ENCODE results near the gene VAV3.

Gene VAV3

GRCh38 chr1:107551456-107551855 lies 413.5 kb downstream of the VAV3 start:
- WGBS, 2 donors (ENCODE audit: extremely low coverage in 2 of 2, insufficient read length in 2 of 2, insufficient replicate concordance in 1 of 2), result no CpG with 5 or more reads among the region's 1 CpG
- H3K9ac ChIP-seq (ENCODE audit: low read depth, low read length, poor library complexity), result no peak overlapping the region
- no peaks in the 10 kb centered on the region for H3K79me1 ChIP-seq (ENCODE audit: low read depth, low read length)
- H3K4me1 ChIP-seq (ENCODE audit: control insufficient read depth in 2 of 2, insufficient read depth in 1 of 2, low read depth in 1 of 2, low read length in 2 of 2), result no peaks in the 10 kb centered on the region
- H3K9me3 ChIP-seq (replicated peaks in 1 of 2; ENCODE audit: control insufficient read depth in 2 of 2, insufficient read depth in 1 of 2, low read depth in 1 of 2, low read length in 2 of 2), result no peaks in the 10 kb centered on the region
- no peak overlapping the region for H4K8ac ChIP-seq (ENCODE audit: low read depth, low read length)
- no peak for DNase-seq (ENCODE audit: low spot score)
- no peak overlapping the region for H2BK12ac ChIP-seq (ENCODE audit: low read length)
- no peaks in the 10 kb centered on the region for H3K27me3 ChIP-seq (ENCODE audit: control insufficient read depth in 3 of 3, insufficient read depth in 3 of 3, low read depth in 1 of 3, low read length in 3 of 3)
- H3K27ac ChIP-seq (replicated peaks; ENCODE audit: low read length), result no peak overlapping the region
- H3K18ac ChIP-seq (ENCODE audit: low read length), result no peak overlapping the region
- no peak overlapping the region for H2BK5ac ChIP-seq (ENCODE audit: low read length)
- H2AFZ ChIP-seq (ENCODE audit: low read length), result no peak overlapping the region
- no peak overlapping the region for H3K4ac ChIP-seq (ENCODE audit: low read length)
- no peak overlapping the region for H3K4me3 ChIP-seq (ENCODE audit: low read length in 2 of 2)
- H3K14ac ChIP-seq (ENCODE audit: low read length), result no peak overlapping the region
- no peaks in the 10 kb centered on the region for H3K36me3 ChIP-seq (replicated peaks in 1 of 2; ENCODE audit: control insufficient read depth in 2 of 2, insufficient read depth in 2 of 2, low read length in 2 of 2)
- no peak overlapping the region for H4K91ac ChIP-seq (ENCODE audit: low read depth, low read length, poor library complexity)
- no peak overlapping the region for H2BK120ac ChIP-seq (ENCODE audit: low read depth, low read length)
- no peak overlapping the region for H2BK15ac ChIP-seq (ENCODE audit: low read length)
- H3K23ac ChIP-seq (ENCODE audit: low read depth, low read length, poor library complexity), result no peak overlapping the region
- no peak overlapping the region for H3K4me2 ChIP-seq (ENCODE audit: insufficient read depth, low read length, poor library complexity, severe bottlenecking)
- no peak overlapping the region for H2AK5ac ChIP-seq (ENCODE audit: low read depth, low read length)

- no peak overlapping the region for H4K91ac ChIP-seq (ENCODE audit: low read depth, low read length, poor library complexity)
- H3K18ac ChIP-seq (ENCODE audit: low read length), result no peak overlapping the region
- no peak overlapping the region for H3K23ac ChIP-seq (ENCODE audit: low read depth, low read length, poor library complexity)
- no peak overlapping the region for H2BK15ac ChIP-seq (ENCODE audit: low read length)
- no peaks in the 10 kb centered on the region for H3K27me3 ChIP-seq (ENCODE audit: control insufficient read depth in 3 of 3, insufficient read depth in 3 of 3, low read depth in 1 of 3, low read length in 3 of 3)
- H2AFZ ChIP-seq (ENCODE audit: low read length), result no peak overlapping the region
- no peak overlapping the region for H3K27ac ChIP-seq (replicated peaks; ENCODE audit: low read length)
- no peak overlapping the region for H2AK5ac ChIP-seq (ENCODE audit: low read depth, low read length)
- no CpG with 5 or more reads among the region's 5 CpGs for WGBS, 2 donors (ENCODE audit: extremely low coverage in 2 of 2, insufficient read length in 2 of 2, insufficient replicate concordance in 1 of 2)
- no peaks in the 10 kb centered on the region for H3K79me1 ChIP-seq (ENCODE audit: low read depth, low read length)
- H3K4ac ChIP-seq (ENCODE audit: low read length), result no peak overlapping the region
- H3K14ac ChIP-seq (ENCODE audit: low read length), result no peak overlapping the region
- no peak overlapping the region for H3K4me3 ChIP-seq (ENCODE audit: low read length in 2 of 2)
- no peak overlapping the region for H3K9ac ChIP-seq (ENCODE audit: low read depth, low read length, poor library complexity)
- no peak overlapping the region for H4K8ac ChIP-seq (ENCODE audit: low read depth, low read length)
- H2BK5ac ChIP-seq (ENCODE audit: low read length), result no peak overlapping the region
- no peaks in the 10 kb centered on the region for H3K4me1 ChIP-seq (ENCODE audit: control insufficient read depth in 2 of 2, insufficient read depth in 1 of 2, low read depth in 1 of 2, low read length in 2 of 2)
- no peak overlapping the region for H2BK120ac ChIP-seq (ENCODE audit: low read depth, low read length)
- H3K36me3 ChIP-seq (replicated peaks in 1 of 2; ENCODE audit: control insufficient read depth in 2 of 2, insufficient read depth in 2 of 2, low read length in 2 of 2), result no peaks in the 10 kb centered on the region
- H2BK12ac ChIP-seq (ENCODE audit: low read length), result no peak overlapping the region
- DNase-seq (ENCODE audit: low spot score), result no peak
- no peak overlapping the region for H3K4me2 ChIP-seq (ENCODE audit: insufficient read depth, low read length, poor library complexity, severe bottlenecking)
- no peaks in the 10 kb centered on the region for H3K9me3 ChIP-seq (replicated peaks in 1 of 2; ENCODE audit: control insufficient read depth in 2 of 2, insufficient read depth in 1 of 2, low read depth in 1 of 2, low read length in 2 of 2)
Measured at GRCh38 chr1:107550358-107550757, 414.6 kb downstream of the VAV3 start.

GRCh38 chr1:107549152-107549810 lies 415.7 kb downstream of the VAV3 start:
- Histone ChIP-seq H3K9ac (ENCODE audit: low read depth, low read length, poor library complexity) (no peak overlapping the region), H3K23ac (ENCODE audit: low read depth, low read length, poor library complexity) (no peak overlapping the region), H3K4me3 (ENCODE audit: low read length in 2 of 2) (no peak overlapping the region), H4K8ac (ENCODE audit: low read depth, low read length) (no peak overlapping the region), H3K18ac (ENCODE audit: low read length) (no peak overlapping the region), H3K4ac (ENCODE audit: low read length) (no peak overlapping the region), H2AFZ (ENCODE audit: low read length) (no peak overlapping the region), H4K91ac (ENCODE audit: low read depth, low read length, poor library complexity) (no peak overlapping the region), H3K27me3 (ENCODE audit: control insufficient read depth in 3 of 3, insufficient read depth in 3 of 3, low read depth in 1 of 3, low read length in 3 of 3) (no peaks in the 10 kb centered on the region), H3K36me3 (replicated peaks in 1 of 2; ENCODE audit: control insufficient read depth in 2 of 2, insufficient read depth in 2 of 2, low read length in 2 of 2) (no peaks in the 10 kb centered on the region), H2BK15ac (ENCODE audit: low read length) (no peak overlapping the region), H3K4me2 (ENCODE audit: insufficient read depth, low read length, poor library complexity, severe bottlenecking) (no peak overlapping the region), H2BK5ac (ENCODE audit: low read length) (no peak overlapping the region), H3K9me3 (replicated peaks in 1 of 2; ENCODE audit: control insufficient read depth in 2 of 2, insufficient read depth in 1 of 2, low read depth in 1 of 2, low read length in 2 of 2) (no peaks in the 10 kb centered on the region), H3K27ac (replicated peaks; ENCODE audit: low read length) (no peak overlapping the region), H3K79me1 (ENCODE audit: low read depth, low read length) (no peaks in the 10 kb centered on the region), H3K14ac (ENCODE audit: low read length) (no peak overlapping the region), H2AK5ac (ENCODE audit: low read depth, low read length) (no peak overlapping the region), H2BK120ac (ENCODE audit: low read depth, low read length) (no peak overlapping the region), H2BK12ac (ENCODE audit: low read length) (no peak overlapping the region), H3K4me1 (ENCODE audit: control insufficient read depth in 2 of 2, insufficient read depth in 1 of 2, low read depth in 1 of 2, low read length in 2 of 2) (no peaks in the 10 kb centered on the region)
- WGBS, 2 donors (ENCODE audit: extremely low coverage in 2 of 2, insufficient read length in 2 of 2, insufficient replicate concordance in 1 of 2), result no CpG with 5 or more reads among the region's 3 CpGs
- DNase-seq (ENCODE audit: low spot score), result no peak

- H3K9ac ChIP-seq (ENCODE audit: low read depth, low read length, poor library complexity), result no peak overlapping the region
- no peak overlapping the region for H3K4me3 ChIP-seq (ENCODE audit: low read length in 2 of 2)
- H3K79me1 ChIP-seq (ENCODE audit: low read depth, low read length), result no peaks in the 10 kb centered on the region
- H4K8ac ChIP-seq (ENCODE audit: low read depth, low read length), result no peak overlapping the region
- no peak overlapping the region for H3K18ac ChIP-seq (ENCODE audit: low read length)
- no peak overlapping the region for H2BK12ac ChIP-seq (ENCODE audit: low read length)
- no peak overlapping the region for H3K4ac ChIP-seq (ENCODE audit: low read length)
- no peak overlapping the region for H2BK15ac ChIP-seq (ENCODE audit: low read length)
- H3K4me1 ChIP-seq (ENCODE audit: control insufficient read depth in 2 of 2, insufficient read depth in 1 of 2, low read depth in 1 of 2, low read length in 2 of 2), result no peaks in the 10 kb centered on the region
- no peak overlapping the region for H3K23ac ChIP-seq (ENCODE audit: low read depth, low read length, poor library complexity)
- WGBS, 2 donors (ENCODE audit: extremely low coverage in 2 of 2, insufficient read length in 2 of 2, insufficient replicate concordance in 1 of 2), result no CpG with 5 or more reads among the region's 3 CpGs
- no peaks in the 10 kb centered on the region for H3K36me3 ChIP-seq (replicated peaks in 1 of 2; ENCODE audit: control insufficient read depth in 2 of 2, insufficient read depth in 2 of 2, low read length in 2 of 2)
- H2AK5ac ChIP-seq (ENCODE audit: low read depth, low read length), result no peak overlapping the region
- no peaks in the 10 kb centered on the region for H3K27me3 ChIP-seq (ENCODE audit: control insufficient read depth in 3 of 3, insufficient read depth in 3 of 3, low read depth in 1 of 3, low read length in 3 of 3)
- no peak overlapping the region for H3K27ac ChIP-seq (replicated peaks; ENCODE audit: low read length)
- no peak overlapping the region for H2BK5ac ChIP-seq (ENCODE audit: low read length)
- H4K91ac ChIP-seq (ENCODE audit: low read depth, low read length, poor library complexity), result no peak overlapping the region
- no peaks in the 10 kb centered on the region for H3K9me3 ChIP-seq (replicated peaks in 1 of 2; ENCODE audit: control insufficient read depth in 2 of 2, insufficient read depth in 1 of 2, low read depth in 1 of 2, low read length in 2 of 2)
- H3K14ac ChIP-seq (ENCODE audit: low read length), result no peak overlapping the region
- DNase-seq (ENCODE audit: low spot score), result no peak
- no peak overlapping the region for H2BK120ac ChIP-seq (ENCODE audit: low read depth, low read length)
- no peak overlapping the region for H3K4me2 ChIP-seq (ENCODE audit: insufficient read depth, low read length, poor library complexity, severe bottlenecking)
- no peak overlapping the region for H2AFZ ChIP-seq (ENCODE audit: low read length)
Measured at GRCh38 chr1:107548276-107548675, 416.7 kb downstream of the VAV3 start.
